ENCODE measurements around the gene FER. TPM values are rescaled to one million over a fixed set of nuclear protein-coding genes. Genes with fewer than 3 reads are reported as not detected.

FER gene
- total and polyA plus RNA-seq, 10 of the 15 experiments (the other 5 are each of a cell fraction or from before 2014, with no cell fraction given): 4.4 to 19.1 (median 9.6) TPM

DNA sequence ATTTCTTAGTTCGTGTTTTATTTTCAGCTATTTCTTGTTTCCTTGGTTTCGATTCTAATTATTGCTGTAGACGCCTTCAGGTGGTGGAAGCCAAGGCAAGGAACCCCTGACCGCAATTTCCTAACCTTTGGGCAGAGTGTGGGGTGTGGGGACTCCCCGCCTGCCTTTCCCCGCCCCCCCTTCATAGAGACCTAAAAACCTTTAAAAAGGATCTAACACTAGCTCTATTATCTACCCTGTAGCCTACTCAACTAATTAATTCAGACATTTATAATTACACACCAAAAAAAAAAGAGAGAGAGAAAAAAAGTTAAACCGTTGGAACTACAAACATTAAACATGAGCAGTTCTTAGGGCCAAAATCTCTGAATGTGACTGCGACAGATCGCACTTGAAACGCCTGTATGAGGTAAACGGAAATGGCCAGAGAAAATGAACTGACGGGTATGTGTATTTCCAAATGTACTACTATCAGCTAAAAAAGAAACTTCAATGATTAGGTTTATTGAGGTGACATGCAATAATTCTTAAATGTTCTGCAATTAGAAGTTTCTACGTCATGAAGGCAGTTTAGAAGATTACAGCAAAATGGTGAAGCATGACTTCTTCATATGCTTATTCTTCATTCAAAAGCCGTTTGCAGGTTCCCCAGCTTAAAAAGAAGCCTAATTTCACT lies 19.0 kb upstream of the FER start:
- ChIA-PET CTCF (interaction anchor here (0.6 to 3.1 kb wide), 9 partner anchors 14 to 681 kb away, joined by 3 to 14 read pairs (median 4); partner anchors contain the start of gene PJA2), SMC1A (ENCODE audit: uncharacterized antibody, unreplicated experiment) (interaction anchor here (0.6 to 5.2 kb wide), 20 partner anchors 11 to 684 kb away, joined by 3 to 40 read pairs (median 4); partner anchors contain the start of gene FER), POLR2A (interaction anchor here (0.5 to 4.5 kb wide), 15 partner anchors 9 to 1454 kb away, joined by 3 to 42 read pairs (median 5); partner anchors contain the start of gene FER), RAD21 (ENCODE audit: unreplicated experiment) (interaction anchor here (0.6 to 4.7 kb wide), 17 partner anchors 10 to 1341 kb away, joined by 3 to 32 read pairs (median 4); partner anchors contain the start of genes FER and MAN2A1)
- Histone ChIP-seq H3K9ac (ENCODE audit: control insufficient read depth, insufficient read depth, low read length) (peak overlapping the region; percentile 98), H4K20me1 (ENCODE audit: control insufficient read depth, insufficient read depth) (no peaks in the 10 kb centered on the region), H3K4me1 (ENCODE audit: control insufficient read depth, insufficient read depth, low read length) (peaks cover 28% of the 10 kb centered on the region), H3K27me3 (replicated peaks in 1 of 2; ENCODE audit: control insufficient read depth in 2 of 2, insufficient read depth in 2 of 2, low read length in 1 of 2) (no peaks in the 10 kb centered on the region), H3K9me3 (replicated peaks; ENCODE audit: control insufficient read depth, insufficient read depth, low read length) (no peaks in the 10 kb centered on the region), H3K79me2 (ENCODE audit: control insufficient read depth, insufficient read depth, low read length) (peaks cover 1% of the 10 kb centered on the region; the same call in 1 of the 2 replicates), H2AFZ (ENCODE audit: control insufficient read depth, low read depth, low read length) (peak overlapping the region; percentile 96), H3K4me2 (ENCODE audit: control insufficient read depth, insufficient read depth) (peak overlapping the region; percentile 84), H3K27ac (ENCODE audit: control insufficient read depth, insufficient read depth) (peak overlapping the region; percentile 92), H3K36me3 (ENCODE audit: control insufficient read depth in 2 of 2, insufficient read depth in 2 of 2, low read length in 1 of 2) (no peaks in the 10 kb centered on the region), H3K4me3 (peak overlapping the region; percentile 67)
- FAIRE-seq: no peak
- WGBS (ENCODE audit: insufficient coverage, insufficient replicate concordance, low lambda C conversion rate, missing lambda C conversion rate): 9% methylated on average over 13 of the region's 14 CpGs
- DNase-seq (ENCODE audit: low read depth, low spot score): no peak
- intact Hi-C loops (cut with micrococcal nuclease; ENCODE audit: unreplicated experiment) (loop anchor here (1.0 to 10.0 kb wide), 3 partner anchors 20 to 676 kb away; partner anchors contain the start of gene PJA2), in situ Hi-C loops (cut with MboI) (no loop called here)
- BruUV-seq (replicated peaks): no TSS peak
- peak; percentile 52 for ATAC-seq
- TF ChIP-seq IRF4 (IDR thresholded peaks at IDR 0.05; ENCODE audit: low read depth, low read length) (no peak), NR2C2 (IDR thresholded peaks at IDR 0.05; ENCODE audit: borderline replicate concordance, control insufficient read depth, insufficient read length, low read depth) (no peak), MXI1 (IDR thresholded peaks at IDR 0.05; ENCODE audit: low read depth, low read length) (no peak), RUNX3 (IDR thresholded peaks at IDR 0.05; ENCODE audit: low read length) (peak; percentile 96), ZBTB11 (CRISPR knock-in tag; IDR thresholded peaks at IDR 0.05) (no peak), PML (IDR thresholded peaks at IDR 0.05; ENCODE audit: low read length) (0 out of 2 replicates have a peak, but pooled peaks have one; percentile 3), ZZZ3 (IDR thresholded peaks at IDR 0.05; ENCODE audit: control insufficient read depth, insufficient read length, low read depth) (no peak), CEBPB (IDR thresholded peaks at IDR 0.05; ENCODE audit: borderline replicate concordance in 1 of 2, low read depth in 2 of 2, low read length in 2 of 2) (no peak), DPF2 (IDR thresholded peaks at IDR 0.05) (0 out of 2 replicates have a peak, but pooled peaks have one; percentile 5), ZNF207 (IDR thresholded peaks at IDR 0.05; ENCODE audit: borderline replicate concordance) (no peak; the same call in 1 of the 2 replicates), EP300 (IDR thresholded peaks at IDR 0.05; ENCODE audit: borderline replicate concordance in 1 of 2, control insufficient read depth in 1 of 2, low read depth in 2 of 2, low read length in 2 of 2) (no peak), IRF5 (IDR thresholded peaks at IDR 0.05; ENCODE audit: borderline replicate concordance) (no peak), YBX1 (IDR thresholded peaks at IDR 0.05) (no peak), ZNF24 (IDR thresholded peaks at IDR 0.05) (no peak), STAT1 (conservative IDR thresholded peaks at IDR 0.05) (no peak), CBX3 (IDR thresholded peaks at IDR 0.05; ENCODE audit: borderline replicate concordance, low read depth) (no peak), SREBF2 (IDR thresholded peaks at IDR 0.05; ENCODE audit: low read length) (no peak), RAD51 (IDR thresholded peaks at IDR 0.05) (no peak)
- TF ChIP-seq, protein P1, sequence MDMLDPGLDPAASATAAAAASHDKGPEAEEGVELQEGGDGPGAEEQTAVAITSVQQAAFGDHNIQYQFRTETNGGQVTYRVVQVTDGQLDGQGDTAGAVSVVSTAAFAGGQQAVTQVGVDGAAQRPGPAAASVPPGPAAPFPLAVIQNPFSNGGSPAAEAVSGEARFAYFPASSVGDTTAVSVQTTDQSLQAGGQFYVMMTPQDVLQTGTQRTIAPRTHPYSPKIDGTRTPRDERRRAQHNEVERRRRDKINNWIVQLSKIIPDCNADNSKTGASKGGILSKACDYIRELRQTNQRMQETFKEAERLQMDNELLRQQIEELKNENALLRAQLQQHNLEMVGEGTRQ (IDR thresholded peaks at IDR 0.05; ENCODE audit: borderline replicate concordance, low read depth, low read length): no peak
